GM23338 (cell line): Measurements from ENCODE around the gene PIEZO2.

Experiments
- EZH2phosphoT487 ChIP-seq: fragments of 200-600 bp; sonication (generic); IDR thresholded peaks from one replicate; pipeline ENCODE4 v1.8.1; 2018; ENCODE audit warnings: antibody characterized with exemption; ENCODE audit not compliant: unreplicated experiment
- POLR2AphosphoS5 ChIP-seq: IDR thresholded peaks from 2 replicates; pipeline ENCODE4 v1.6.1; 2016; ENCODE audit warnings: antibody characterized with exemption, low read depth
- TF ChIP-seq, protein P1 (sequence below): IDR thresholded peaks from 2 replicates; pipeline ENCODE4 v1.6.1; 2016; ENCODE audit warnings: antibody characterized with exemption
- TF ChIP-seq, protein P2 (sequence below): IDR thresholded peaks from one replicate; pipeline ENCODE4 v1.6.1; 2018; ENCODE audit warnings: antibody characterized with exemption; ENCODE audit not compliant: unreplicated experiment
- TF ChIP-seq, protein P3 (sequence below), 2 experiments: fragments of 200-600 bp in 1 of 2; sonication (generic) in 1 of 2; conservative IDR thresholded peaks; 2 replicates each; pipeline versions ENCODE4 v1.5.1 to v1.6.1; 2016 to 2017; ENCODE audit warnings: antibody characterized with exemption in 2 of 2, low read depth in 2 of 2, mild to moderate bottlenecking in 2 of 2, moderate library complexity in 1 of 2

DNA sequence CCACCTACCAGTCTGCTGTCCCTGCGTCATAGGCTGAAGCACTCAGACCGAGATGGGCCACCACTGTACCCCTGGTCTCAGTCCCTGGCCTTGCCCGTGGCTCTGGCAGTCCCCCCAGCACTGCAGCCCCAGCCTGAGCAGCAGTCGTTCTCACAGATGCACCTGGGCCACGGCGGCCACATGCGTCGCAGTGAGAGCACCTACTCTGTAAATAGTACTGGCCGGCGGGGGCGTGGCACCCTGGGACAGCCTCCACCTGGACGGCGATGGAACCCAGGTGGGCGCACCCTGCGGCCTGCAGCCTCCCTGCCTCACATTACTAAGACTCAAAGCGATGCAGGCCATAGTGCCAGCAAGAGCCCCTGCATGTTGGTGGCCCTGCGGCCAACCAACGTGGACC, 424.7 kb downstream of the PIEZO2 start:
- TF ChIP-seq, protein P1, sequence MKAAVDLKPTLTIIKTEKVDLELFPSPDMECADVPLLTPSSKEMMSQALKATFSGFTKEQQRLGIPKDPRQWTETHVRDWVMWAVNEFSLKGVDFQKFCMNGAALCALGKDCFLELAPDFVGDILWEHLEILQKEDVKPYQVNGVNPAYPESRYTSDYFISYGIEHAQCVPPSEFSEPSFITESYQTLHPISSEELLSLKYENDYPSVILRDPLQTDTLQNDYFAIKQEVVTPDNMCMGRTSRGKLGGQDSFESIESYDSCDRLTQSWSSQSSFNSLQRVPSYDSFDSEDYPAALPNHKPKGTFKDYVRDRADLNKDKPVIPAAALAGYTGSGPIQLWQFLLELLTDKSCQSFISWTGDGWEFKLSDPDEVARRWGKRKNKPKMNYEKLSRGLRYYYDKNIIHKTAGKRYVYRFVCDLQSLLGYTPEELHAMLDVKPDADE, result no peak
- TF ChIP-seq EZH2phosphoT487, result no peak
- TF ChIP-seq, protein P2, sequence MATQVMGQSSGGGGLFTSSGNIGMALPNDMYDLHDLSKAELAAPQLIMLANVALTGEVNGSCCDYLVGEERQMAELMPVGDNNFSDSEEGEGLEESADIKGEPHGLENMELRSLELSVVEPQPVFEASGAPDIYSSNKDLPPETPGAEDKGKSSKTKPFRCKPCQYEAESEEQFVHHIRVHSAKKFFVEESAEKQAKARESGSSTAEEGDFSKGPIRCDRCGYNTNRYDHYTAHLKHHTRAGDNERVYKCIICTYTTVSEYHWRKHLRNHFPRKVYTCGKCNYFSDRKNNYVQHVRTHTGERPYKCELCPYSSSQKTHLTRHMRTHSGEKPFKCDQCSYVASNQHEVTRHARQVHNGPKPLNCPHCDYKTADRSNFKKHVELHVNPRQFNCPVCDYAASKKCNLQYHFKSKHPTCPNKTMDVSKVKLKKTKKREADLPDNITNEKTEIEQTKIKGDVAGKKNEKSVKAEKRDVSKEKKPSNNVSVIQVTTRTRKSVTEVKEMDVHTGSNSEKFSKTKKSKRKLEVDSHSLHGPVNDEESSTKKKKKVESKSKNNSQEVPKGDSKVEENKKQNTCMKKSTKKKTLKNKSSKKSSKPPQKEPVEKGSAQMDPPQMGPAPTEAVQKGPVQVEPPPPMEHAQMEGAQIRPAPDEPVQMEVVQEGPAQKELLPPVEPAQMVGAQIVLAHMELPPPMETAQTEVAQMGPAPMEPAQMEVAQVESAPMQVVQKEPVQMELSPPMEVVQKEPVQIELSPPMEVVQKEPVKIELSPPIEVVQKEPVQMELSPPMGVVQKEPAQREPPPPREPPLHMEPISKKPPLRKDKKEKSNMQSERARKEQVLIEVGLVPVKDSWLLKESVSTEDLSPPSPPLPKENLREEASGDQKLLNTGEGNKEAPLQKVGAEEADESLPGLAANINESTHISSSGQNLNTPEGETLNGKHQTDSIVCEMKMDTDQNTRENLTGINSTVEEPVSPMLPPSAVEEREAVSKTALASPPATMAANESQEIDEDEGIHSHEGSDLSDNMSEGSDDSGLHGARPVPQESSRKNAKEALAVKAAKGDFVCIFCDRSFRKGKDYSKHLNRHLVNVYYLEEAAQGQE, result no peak
- TF ChIP-seq, protein P3, sequence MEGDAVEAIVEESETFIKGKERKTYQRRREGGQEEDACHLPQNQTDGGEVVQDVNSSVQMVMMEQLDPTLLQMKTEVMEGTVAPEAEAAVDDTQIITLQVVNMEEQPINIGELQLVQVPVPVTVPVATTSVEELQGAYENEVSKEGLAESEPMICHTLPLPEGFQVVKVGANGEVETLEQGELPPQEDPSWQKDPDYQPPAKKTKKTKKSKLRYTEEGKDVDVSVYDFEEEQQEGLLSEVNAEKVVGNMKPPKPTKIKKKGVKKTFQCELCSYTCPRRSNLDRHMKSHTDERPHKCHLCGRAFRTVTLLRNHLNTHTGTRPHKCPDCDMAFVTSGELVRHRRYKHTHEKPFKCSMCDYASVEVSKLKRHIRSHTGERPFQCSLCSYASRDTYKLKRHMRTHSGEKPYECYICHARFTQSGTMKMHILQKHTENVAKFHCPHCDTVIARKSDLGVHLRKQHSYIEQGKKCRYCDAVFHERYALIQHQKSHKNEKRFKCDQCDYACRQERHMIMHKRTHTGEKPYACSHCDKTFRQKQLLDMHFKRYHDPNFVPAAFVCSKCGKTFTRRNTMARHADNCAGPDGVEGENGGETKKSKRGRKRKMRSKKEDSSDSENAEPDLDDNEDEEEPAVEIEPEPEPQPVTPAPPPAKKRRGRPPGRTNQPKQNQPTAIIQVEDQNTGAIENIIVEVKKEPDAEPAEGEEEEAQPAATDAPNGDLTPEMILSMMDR (conservative IDR thresholded peaks at IDR 0.05; ENCODE audit: low read depth in 2 of 2), result no peak
- TF ChIP-seq POLR2AphosphoS5, result no peak
